ENCODE results near the gene CCDC70. TPM values are rescaled to one million over a fixed set of nuclear protein-coding genes. Genes with fewer than 3 reads are reported as not detected.

The CCDC70 gene
- total and polyA plus RNA-seq, 8 donors: not detected

GRCh38 chr13:51912091-51912490, 50.3 kb downstream of the CCDC70 start:
- intact Hi-C loops (cut with DNase I; ENCODE audit: low total_unique reads): no loop called here
- Histone ChIP-seq H3K4me1 (peaks cover 0 to 3% (median 1%) of the 10 kb centered on the region in 4 donors), H3K4me3 (no peak overlapping the region), H3K9me3 (no peaks in the 10 kb centered on the region), H3K27ac (no peak overlapping the region), H3K27me3 (no peaks in the 10 kb centered on the region), H3K36me3 (no peaks in the 10 kb centered on the region)
- peak; percentile 50 to 81 for DNase-seq
- 30 to 45% (median 39%) methylated on average over 10 of the region's 10 CpGs for WGBS, 5 donors
- TF ChIP-seq EP300 (IDR thresholded peaks at IDR 0.05): no peak
- no peak for TF ChIP-seq POLR2A (IDR thresholded peaks at IDR 0.05)
- peak in 1 of 7 experiments; percentile 49 for TF ChIP-seq CTCF (IDR thresholded peaks at IDR 0.05)
- no peak for TF ChIP-seq POLR2AphosphoS5 (IDR thresholded peaks at IDR 0.05)

- Histone ChIP-seq H3K27ac (no peak overlapping the region), H3K27me3 (no peaks in the 10 kb centered on the region), H3K4me3 (no peak overlapping the region), H3K36me3 (no peaks in the 10 kb centered on the region), H3K4me1 (no peaks in the 10 kb centered on the region), H3K9me3 (no peaks in the 10 kb centered on the region)
- 66 to 74% (median 73%) methylated on average over 11 of the region's 11 CpGs for WGBS, 5 donors
- TF ChIP-seq EP300 (IDR thresholded peaks at IDR 0.05) (no peak), POLR2A (IDR thresholded peaks at IDR 0.05) (no peak), POLR2AphosphoS5 (IDR thresholded peaks at IDR 0.05) (no peak), CTCF (IDR thresholded peaks at IDR 0.05) (no peak)
- DNase-seq: no peak
- intact Hi-C loops (cut with DNase I; ENCODE audit: low total_unique reads): no loop called here
Measured at GRCh38 chr13:51912511-51913225, 50.9 kb downstream of the CCDC70 start.

GRCh38 chr13:51913421-51914136, 51.8 kb downstream of the CCDC70 start:
- H3K27ac ChIP-seq: no peak overlapping the region
- H3K4me1 ChIP-seq: no peaks in the 10 kb centered on the region
- intact Hi-C loops (cut with DNase I; ENCODE audit: low total_unique reads): no loop called here
- no peaks in the 10 kb centered on the region for H3K9me3 ChIP-seq
- WGBS, 5 donors: 65 to 73% (median 71%) methylated on average over 4 of the region's 4 CpGs
- no peak for TF ChIP-seq POLR2AphosphoS5 (IDR thresholded peaks at IDR 0.05)
- TF ChIP-seq POLR2A (IDR thresholded peaks at IDR 0.05): no peak
- TF ChIP-seq CTCF (IDR thresholded peaks at IDR 0.05): no peak
- no peak for TF ChIP-seq EP300 (IDR thresholded peaks at IDR 0.05)
- H3K4me3 ChIP-seq: no peak overlapping the region
- DNase-seq: peak in 1 of 2 donors; percentile 31
- H3K36me3 ChIP-seq: no peaks in the 10 kb centered on the region
- no peaks in the 10 kb centered on the region for H3K27me3 ChIP-seq

GRCh38 chr13:51914137-51914493, 52.3 kb downstream of the CCDC70 start:
- Histone ChIP-seq H3K27ac (no peak overlapping the region), H3K36me3 (no peaks in the 10 kb centered on the region), H3K4me3 (no peak overlapping the region), H3K9me3 (no peaks in the 10 kb centered on the region), H3K27me3 (no peaks in the 10 kb centered on the region), H3K4me1 (no peaks in the 10 kb centered on the region)
- no peak for TF ChIP-seq POLR2A (IDR thresholded peaks at IDR 0.05)
- no peak for TF ChIP-seq CTCF (IDR thresholded peaks at IDR 0.05)
- no peak for TF ChIP-seq EP300 (IDR thresholded peaks at IDR 0.05)
- TF ChIP-seq POLR2AphosphoS5 (IDR thresholded peaks at IDR 0.05): no peak
- DNase-seq: no peak
- 79 to 94% (median 81%) methylated on average over 7 of the region's 7 CpGs for WGBS, 5 donors
- intact Hi-C loops (cut with DNase I; ENCODE audit: low total_unique reads): no loop called here

Other genes starting within 250 kb of the CCDC70 start
- gene DHRS12, start 57.8 kb upstream of the CCDC70 start, total RNA-seq: 10 to 100 TPM in 2 of 5 donors, 1 to 10 TPM in 2, not detected in 1; 4.2 to 18.1 (median 10.6) TPM
- 10 to 100 TPM; 14.1 to 27.2 (median 20.9) TPM for gene DHRS12, start 57.8 kb upstream of the CCDC70 start, polyA plus RNA-seq
- gene TMEM272, start 16.8 kb upstream of the CCDC70 start, total RNA-seq: under 1 TPM in 1 of 5 donors, not detected in 4; 0.37 TPM
- gene TMEM272, start 16.8 kb upstream of the CCDC70 start, polyA plus RNA-seq: under 1 TPM in 1 of 3 donors, not detected in 2; 0.03 TPM
- 10 to 100 TPM in 2 of 5 donors, 1 to 10 TPM in 3; 1.2 to 21.0 (median 8.4) TPM for gene ATP7B, start 149.5 kb downstream of the CCDC70 start, total RNA-seq
- 1 to 10 TPM in 1 of 3 donors, under 1 TPM in 2; 0.62 to 1.5 (median 0.98) TPM for gene ATP7B, start 149.5 kb downstream of the CCDC70 start, polyA plus RNA-seq
- 10 to 100 TPM in 3 of 5 donors, 1 to 10 TPM in 2; 2.9 to 37.4 (median 21.9) TPM for gene ALG11, start 150.4 kb downstream of the CCDC70 start, total RNA-seq
- 1 to 10 TPM; 1.4 to 2.7 (median 2.3) TPM for gene ALG11, start 150.4 kb downstream of the CCDC70 start, polyA plus RNA-seq
- 10 to 100 TPM in 3 of 5 donors, 1 to 10 TPM in 2; 3.5 to 21.7 (median 12.5) TPM for gene UTP14C, start 162.7 kb downstream of the CCDC70 start, total RNA-seq
- gene UTP14C, start 162.7 kb downstream of the CCDC70 start, polyA plus RNA-seq: 1 to 10 TPM; 2.3 to 3.1 (median 2.6) TPM